HG02798 (cell line): ENCODE data around the gene TIGD1.
"Not testable (repeated sequence)": the region's sequence is repeated elsewhere in the genome, so short reads cannot be mapped to it uniquely, and the experiment has no call there.

ENCODE experiments used
- ATAC-seq: cut with Tn5 transposase; IDR thresholded peaks from one replicate; pipeline ENCODE4 v1.9.1; 2021; ENCODE audit warnings: mild to moderate bottlenecking; ENCODE audit not compliant: unreplicated experiment, poor library complexity

The TIGD1 gene

GRCh38 chr2:232541195-232541960, 9.0 kb downstream of the TIGD1 start:
- no peak for ATAC-seq

- no peak for ATAC-seq
These were observed 9.8 kb downstream of the TIGD1 start for GRCh38 chr2:232540441-232541041.

- ATAC-seq: no peak
These were observed 10.8 kb downstream of the TIGD1 start, which contains the start of gene CHRNG for GRCh38 chr2:232539298-232540231. Gene CHRNG (plus strand): TSS chr2:232539692. CDS start chr2:232539748, 56 bp downstream.

DNA sequence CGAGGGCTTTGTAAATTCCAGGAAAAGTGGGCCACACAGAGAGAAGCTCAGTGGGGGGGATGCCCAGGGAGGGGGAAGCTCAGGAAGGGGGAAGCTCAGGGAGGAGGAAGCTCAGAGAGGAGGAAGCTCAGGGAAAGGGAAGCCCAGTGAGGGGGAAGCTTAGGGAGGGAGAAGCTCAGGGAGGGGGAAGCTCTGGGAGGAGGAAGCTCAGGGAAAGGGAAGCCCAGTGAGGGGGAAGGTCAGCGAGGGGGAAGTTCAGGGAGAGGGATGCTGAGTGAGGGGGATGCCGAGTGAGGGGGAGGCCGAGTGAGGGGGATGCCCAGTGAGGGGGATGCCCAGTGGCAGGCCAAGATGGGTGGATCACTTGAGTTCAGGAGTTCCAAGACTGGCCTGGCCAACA, 11.7 kb downstream of the TIGD1 start:
- ATAC-seq: no peak

DNA sequence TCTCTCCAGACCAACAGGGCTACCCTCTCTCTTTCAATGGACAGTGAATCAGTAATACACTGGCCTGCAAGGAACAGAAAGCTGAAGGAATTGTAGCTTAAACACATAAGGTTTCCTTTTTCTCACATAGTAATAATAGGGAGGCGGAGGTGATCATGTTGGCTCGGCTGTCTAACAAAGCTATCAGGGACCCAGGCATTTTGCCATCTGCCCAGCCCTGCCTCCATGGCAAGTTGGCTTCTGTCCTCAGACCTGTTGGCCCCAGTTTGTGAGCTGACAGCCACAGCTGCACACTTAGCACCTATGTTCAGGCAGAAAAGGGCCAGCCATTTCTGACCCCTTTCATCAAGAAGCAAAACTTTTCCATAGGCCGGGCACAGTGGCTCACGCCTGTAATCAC, 12.9 kb downstream of the TIGD1 start:
- ATAC-seq: no peak

GRCh38 chr2:232537079-232537478, 13.3 kb downstream of the TIGD1 start:
- ATAC-seq: no peak

DNA sequence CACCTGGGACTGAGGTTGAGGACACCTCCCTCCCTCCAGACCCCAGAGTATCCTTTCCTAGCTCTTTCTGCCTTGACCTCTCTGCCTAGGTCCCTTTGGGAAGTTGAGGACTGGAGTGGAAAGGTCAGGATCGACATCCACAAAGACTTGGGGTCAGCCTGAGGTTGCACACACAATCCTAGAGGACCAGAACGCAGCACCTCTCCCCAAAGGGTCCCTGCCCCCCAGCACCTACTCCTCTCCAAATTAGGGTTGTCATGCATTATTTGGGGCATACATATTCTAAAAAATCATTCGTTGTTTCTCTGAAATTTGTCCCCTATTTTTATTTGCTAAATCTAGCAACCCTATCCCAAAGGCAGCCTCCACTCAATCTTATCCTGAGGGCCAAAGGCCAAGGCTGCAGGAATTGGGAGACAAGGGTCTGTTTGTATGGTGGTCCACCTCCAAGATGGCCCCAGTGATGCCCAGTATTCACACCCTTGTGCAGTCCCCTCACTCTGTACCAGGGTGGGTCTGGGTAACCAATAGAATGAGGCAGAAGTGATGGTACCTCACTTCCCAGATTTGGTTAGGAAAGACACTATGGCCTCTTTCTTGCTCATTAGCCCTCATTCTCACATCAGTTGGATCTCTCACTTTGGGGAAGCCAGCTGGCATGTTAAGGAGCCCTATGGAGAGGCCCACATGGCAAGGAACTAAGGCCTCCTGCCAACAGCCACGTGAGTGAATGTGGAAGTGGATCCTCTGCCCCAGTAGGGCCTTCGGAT, 14.4 kb downstream of the TIGD1 start:
- no peak for ATAC-seq

- ATAC-seq: no peak
These were observed 15.3 kb downstream of the TIGD1 start for GRCh38 chr2:232534940-232535651.

- no peak for ATAC-seq
These were observed 16.2 kb downstream of the TIGD1 start for GRCh38 chr2:232533944-232534710.

DNA sequence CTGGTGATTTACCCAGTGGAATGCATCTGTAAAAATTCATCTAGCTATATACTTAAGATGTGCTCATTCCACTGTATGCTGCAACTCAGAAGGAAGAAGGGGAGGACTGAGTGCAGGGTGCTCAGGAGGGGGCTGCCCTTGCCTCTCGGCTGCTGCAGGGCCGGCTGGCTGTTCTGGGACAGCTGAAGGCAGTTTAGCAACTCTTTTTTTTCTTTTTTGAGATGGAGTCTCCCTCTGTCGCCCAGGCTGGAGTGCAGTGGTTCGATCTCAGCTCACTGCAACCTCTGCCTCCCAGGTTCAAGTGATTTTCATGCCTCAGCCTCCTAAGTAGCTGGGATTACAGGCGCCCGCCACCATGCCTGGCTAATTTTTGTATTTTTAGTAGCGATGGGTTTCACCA, 17.5 kb downstream of the TIGD1 start:
- not testable (repeated sequence) for ATAC-seq

DNA sequence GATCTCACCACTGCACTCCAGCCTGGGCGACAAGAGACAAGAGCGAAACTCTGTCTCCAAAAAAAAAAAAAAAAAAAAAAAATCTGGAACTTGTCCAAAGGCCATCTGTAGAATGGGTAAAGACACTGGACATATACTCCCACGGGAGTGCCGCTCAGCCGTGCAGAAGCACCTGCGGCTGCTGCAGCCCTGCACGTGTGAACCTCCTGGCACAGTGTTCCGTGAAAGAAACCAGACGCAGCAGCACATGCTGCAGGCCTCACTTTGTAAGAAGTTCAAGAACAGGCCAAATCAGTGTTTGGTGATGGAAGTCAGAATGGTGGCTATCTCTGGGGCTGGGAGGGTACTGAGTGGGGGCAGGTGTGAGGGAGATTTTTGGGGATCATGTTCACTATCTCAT, 17.9 kb downstream of the TIGD1 start:
- ATAC-seq: no peak

DNA sequence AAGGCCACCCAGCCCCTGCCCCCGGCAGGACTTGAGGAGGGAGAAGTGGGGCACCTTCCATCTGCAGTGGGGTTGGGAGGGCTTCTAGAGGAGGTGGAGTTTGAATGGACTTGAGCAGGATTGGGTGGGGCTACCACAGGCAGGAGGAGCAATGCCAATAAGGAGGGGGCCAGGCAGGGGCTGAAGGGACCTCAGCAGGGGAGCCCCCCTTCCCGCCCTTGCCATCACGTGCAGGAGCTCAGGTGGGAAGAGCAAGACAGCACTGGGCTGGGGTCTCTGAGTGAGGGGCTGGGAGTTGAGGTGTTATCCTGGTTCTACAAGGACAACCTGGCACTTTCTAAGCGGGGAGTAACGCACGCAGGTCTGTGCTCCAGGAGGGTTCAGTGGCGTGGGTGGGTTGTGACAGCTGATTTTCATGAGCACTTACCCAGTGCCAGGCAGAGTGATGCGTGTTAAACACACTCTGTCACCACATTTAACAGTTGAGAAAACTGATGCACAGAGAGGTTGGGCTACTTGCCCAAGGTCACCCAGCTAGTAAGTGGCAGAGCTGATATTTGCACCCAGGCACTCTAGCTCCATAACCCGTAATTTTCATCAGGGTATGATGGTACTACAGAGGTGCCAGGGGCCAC, 19.6 kb downstream of the TIGD1 start:
- no peak for ATAC-seq

DNA sequence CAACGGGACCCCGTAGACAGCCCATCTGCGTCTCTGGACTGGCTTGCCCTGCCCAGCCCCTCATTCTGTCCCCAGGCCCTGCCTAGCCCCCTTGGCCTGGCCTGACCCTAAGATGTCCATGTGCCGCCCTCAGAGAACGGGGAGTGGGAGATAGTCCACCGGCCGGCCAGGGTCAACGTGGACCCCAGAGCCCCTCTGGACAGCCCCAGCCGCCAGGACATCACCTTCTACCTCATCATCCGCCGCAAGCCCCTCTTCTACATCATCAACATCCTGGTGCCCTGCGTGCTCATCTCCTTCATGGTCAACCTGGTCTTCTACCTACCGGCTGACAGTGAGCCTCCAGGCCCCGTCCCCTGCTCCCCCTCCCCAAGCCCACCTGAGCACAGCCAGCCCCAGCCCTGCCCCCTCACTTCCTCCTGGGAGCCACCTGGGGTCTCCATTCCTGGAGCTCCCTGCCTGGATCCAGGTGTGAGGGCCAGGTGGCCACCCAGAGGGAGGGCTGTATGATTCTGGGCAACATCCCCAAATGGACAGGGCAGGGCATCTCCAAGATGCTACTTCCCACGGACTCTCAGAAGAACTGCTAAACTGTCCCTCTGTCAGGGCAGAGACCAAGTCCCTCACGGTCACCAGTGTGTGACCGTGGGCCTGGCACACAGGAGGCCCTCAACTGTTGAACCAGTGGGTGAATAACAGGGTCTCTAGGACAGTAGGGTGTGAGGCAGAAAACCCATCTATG, 20.4 kb downstream of the TIGD1 start:
- no peak for ATAC-seq

- ATAC-seq: no peak
These were observed 21.5 kb downstream of the TIGD1 start for GRCh38 chr2:232528746-232529460.

DNA sequence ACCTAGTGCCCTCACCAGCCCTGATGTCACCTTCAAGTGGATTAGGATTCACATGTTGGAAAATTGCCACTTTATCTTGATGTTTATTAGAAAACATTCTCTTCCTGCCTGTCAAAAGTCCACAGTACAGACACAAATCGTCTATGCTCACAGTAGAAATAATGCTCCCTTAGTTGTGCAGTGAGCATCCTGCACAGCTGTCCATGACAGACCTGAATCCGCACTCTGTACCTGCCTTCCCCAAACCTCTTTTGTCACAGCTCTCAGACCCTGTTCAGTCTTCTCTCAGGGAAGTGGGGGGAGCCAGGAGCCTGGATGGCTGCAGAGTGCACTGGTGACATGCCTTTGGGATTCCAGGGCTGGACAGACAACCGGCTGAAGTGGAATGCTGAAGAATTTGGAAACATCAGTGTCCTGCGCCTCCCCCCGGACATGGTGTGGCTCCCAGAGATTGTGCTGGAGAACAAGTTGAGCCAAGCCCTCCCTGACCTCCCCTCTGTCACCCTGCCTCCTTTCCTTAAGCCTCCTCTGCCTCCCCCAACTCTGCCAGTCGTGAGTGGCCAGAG, 22.4 kb downstream of the TIGD1 start:
- no peak for ATAC-seq

- no peak for ATAC-seq
These were observed 23.9 kb downstream of the TIGD1 start for GRCh38 chr2:232526372-232526941.
